Spleen (tissue), 7 donors: ENCODE results near the gene ACO2.

ENCODE experiments used
- POLR2A ChIP-seq, 3 donors: fragments of 450-650 bp; IDR thresholded peaks; one replicate each; pipeline ENCODE4 v1.5.1; 2017; ENCODE audit warnings: antibody characterized with exemption in 3 of 3, mild to moderate bottlenecking in 1 of 3
- POLR2AphosphoS5 ChIP-seq, 3 donors: sonication (generic); formaldehyde crosslinking; IDR thresholded peaks; one replicate each; pipeline ENCODE4 v1.5.1; 2017; ENCODE audit warnings: antibody characterized with exemption in 3 of 3
- TF ChIP-seq, protein P1 (sequence below), 11 experiments: fragments of 200-600 bp in 7 of 11; fragments of 450-650 bp in 4 of 11; sonication (generic) in 4 of 11; IDR thresholded peaks in 8 of 11; conservative IDR thresholded peaks in 3 of 11; 1 replicate in 7 of 11; 2 replicates in 4 of 11; pipeline versions ENCODE4 v1.4.0 to v1.8.0; 2016 to 2021; ENCODE audit warnings: antibody characterized with exemption in 11 of 11, inconsistent platforms in 4 of 11, mild to moderate bottlenecking in 1 of 11
- donor health status: DM: no; HTN: no; CAD: no; lungs with moderate emphysema.
- donor health status: DM: no; HTN: no; CAD: no.
- donor health status: DM: no; HTN: no; CAD: no.

DNA sequence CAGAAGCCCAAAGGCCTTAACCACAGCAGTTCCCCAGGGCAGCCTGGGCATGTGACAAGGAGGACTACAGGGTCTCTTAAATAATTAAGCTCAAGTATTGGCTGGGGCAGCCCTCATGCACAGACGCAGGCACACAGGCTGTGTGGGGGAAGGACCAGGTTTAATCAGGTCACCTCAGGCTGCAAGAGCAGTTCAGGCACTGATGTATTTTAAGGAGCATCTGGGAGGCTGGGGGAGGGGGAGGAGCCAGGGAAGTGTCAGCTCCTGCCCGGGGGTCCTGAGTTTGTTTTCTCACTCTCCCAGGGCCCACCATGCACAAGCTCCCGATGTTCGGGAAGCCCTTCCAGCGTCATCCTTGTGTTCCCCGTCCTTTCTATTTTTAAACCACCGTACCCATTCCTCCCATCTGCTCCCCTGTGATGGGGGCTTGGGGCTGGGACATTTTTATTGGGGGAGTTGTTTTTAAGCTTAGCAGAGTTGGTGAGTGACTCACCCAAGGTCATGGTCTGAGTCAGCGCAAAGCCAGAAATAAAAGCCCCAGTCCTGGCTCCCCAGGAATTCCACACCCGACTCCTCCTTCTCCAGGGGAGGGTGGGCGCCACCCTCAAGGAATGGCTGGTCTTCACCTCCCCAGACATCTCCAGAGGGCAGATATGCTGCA, 94.3 kb downstream of the ACO2 start:
- TF ChIP-seq, protein P1, sequence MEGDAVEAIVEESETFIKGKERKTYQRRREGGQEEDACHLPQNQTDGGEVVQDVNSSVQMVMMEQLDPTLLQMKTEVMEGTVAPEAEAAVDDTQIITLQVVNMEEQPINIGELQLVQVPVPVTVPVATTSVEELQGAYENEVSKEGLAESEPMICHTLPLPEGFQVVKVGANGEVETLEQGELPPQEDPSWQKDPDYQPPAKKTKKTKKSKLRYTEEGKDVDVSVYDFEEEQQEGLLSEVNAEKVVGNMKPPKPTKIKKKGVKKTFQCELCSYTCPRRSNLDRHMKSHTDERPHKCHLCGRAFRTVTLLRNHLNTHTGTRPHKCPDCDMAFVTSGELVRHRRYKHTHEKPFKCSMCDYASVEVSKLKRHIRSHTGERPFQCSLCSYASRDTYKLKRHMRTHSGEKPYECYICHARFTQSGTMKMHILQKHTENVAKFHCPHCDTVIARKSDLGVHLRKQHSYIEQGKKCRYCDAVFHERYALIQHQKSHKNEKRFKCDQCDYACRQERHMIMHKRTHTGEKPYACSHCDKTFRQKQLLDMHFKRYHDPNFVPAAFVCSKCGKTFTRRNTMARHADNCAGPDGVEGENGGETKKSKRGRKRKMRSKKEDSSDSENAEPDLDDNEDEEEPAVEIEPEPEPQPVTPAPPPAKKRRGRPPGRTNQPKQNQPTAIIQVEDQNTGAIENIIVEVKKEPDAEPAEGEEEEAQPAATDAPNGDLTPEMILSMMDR (IDR thresholded peaks at IDR 0.05 in 8 of 11, conservative IDR thresholded peaks at IDR 0.05 in 3 of 11), result no peak
- no peak for TF ChIP-seq POLR2A (IDR thresholded peaks at IDR 0.05)
- no peak for TF ChIP-seq POLR2AphosphoS5 (IDR thresholded peaks at IDR 0.05)
